Measurements from ENCODE around the gene AQP3.
"Not testable (repeated sequence)": the region's sequence is repeated elsewhere in the genome, so short reads cannot be mapped to it uniquely, and the experiment has no call there.

The AQP3 gene

DNA sequence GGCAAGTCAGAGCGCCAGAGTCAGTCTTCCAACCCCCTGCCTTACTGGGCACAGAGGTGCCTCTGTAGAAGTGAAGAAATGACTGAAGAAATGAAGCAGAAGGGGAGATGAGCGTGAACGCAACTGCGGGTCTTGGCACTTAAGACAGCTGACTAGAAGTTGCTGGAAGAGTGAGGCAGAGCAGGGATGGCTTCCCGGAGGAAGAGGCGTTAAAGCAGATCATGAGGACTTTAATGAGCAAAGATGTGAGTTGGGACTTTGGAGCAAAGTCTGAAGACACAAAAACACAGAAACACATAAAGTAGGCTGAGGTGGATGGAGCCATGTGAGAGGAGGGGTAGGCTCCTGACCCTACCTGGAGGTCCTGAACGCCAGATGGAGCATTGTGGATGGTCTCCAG, 7.2 kb downstream of the AQP3 start:
- DNase-seq: no peak

DNA sequence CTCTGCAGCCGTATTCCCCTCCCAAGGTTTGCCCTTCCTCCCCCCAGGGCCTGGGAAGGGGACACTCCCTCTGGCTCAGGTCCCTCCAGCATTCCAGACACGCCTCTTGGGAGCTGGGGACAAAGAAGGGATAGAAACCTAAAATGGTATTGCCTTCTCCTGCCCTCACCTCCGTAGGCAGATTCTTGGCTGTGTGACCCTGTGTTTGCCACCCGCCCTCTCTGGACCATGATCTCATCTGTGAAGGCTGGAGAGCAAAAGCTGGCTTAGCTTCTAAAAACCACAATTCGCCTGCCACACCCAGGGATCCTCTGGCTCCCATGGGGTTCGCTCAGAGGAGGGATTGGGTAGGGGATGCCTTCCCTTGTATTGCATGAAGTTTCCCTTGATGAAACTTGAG, 7.7 kb downstream of the AQP3 start:
- no peak for DNase-seq

DNA sequence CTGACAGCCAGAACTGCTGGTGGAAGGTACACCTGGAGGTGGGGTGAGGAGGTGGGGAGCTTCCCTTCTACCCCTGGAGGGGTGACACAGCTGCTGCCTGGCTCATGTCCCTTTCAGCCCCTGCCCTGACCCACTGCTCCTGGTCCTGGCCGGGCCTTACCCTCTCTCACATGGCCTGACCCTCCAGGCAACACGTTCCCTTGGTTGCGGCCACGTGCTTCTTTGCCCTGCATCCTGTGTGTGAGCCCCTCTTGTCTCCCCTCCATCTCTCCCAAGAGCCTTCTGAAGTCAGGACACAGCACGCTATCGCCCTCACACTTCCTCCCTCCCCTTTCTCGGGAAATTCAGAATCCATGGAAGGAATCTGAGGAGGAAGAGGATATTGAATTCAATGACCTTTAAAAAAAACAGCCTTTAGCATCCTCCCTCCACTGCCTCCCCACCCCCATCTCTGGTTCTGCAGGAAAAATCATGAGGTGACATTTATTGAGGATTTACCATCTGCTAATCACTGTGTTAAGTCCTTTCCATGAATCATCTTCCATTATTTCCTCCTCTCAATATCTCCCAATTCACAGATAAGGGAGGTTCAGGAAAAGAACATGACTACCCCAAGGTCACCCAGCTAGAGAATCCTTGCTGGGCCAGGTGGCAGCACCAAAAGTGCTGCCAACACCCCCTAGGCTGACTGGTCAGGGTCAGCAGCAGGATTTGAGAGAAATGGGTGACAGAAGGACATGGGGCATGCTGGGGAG, 8.3 kb downstream of the AQP3 start:
- DNase-seq: no peak

DNA sequence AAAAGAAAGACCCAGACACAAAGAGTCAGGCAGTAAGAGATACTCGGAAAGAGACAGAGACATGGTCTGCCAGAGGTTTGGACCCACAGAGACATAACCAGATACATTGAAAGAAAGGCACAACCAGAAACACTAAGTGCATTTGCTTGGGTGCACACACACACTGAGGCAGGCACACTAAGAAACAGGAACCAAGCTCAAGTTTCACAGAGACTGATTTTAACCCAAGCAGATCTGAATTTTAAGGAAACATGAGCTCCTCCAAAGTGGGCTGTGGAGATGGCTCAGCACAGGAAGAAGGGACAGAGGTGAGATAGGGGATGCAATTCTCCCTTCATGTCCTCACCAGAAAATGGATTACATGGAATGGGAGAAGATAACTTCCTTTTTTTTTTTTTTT, 9.5 kb downstream of the AQP3 start:
- DNase-seq: no peak

DNA sequence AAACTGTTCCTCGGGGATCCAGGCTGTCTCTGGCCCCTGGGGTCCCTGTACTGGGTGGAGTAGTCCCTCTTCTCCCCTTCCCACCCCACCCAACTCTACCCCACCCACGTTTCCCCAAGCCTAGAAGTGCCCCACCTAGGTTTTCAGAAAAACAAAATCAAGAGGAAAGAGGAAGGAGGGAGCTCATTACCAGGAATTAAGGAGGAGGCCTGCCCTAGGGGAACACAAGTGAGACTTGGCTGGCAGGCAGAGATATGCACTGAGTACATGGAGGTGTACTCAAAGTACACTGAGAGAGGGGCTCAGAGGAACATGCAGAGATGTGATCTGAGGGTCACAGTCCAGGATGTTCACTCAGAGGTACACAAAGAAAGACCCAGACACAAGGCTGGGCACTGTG, 10.2 kb downstream of the AQP3 start:
- no peak for DNase-seq

DNA sequence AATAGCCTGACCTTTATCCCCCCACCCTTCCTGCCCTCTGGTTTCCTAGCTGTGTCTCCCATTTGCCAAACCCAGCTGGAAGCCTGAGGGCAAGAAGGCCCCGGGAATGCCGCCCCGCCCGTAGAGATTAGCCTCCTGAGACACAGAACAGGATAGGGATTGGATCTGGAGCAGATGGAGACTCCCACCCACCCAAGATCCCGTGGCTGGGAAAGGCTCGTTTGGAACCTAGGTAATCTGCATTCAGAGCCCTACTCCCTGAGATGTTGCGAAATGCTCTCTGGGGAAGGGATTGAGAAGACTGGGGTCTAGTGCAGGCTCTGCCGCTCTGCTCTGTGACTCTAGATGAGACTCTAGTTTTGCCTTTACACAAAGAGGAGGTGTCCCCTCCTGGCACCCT, 10.9 kb downstream of the AQP3 start:
- no peak for DNase-seq

DNA sequence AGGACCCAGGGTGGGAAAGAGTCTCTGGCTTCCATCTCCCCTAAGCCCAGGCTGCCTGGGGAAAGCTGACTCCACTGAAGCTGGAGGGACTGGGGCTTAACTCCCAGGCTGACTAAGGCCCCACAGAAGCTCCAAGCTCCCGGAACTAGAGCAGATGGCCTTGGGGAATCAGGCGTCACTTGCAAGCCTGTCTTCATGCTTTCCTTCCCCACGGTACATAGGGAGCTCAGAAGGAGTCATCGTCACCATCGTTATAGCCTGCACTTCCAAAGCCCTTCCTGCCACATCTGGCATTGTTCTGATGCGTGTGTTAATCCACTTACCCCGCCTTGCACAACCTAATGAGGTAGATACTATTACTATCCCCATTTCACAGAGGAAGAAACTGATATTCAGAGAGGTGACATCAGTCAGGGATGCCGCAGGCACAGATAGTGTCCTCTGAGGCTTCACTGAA, 11.5 kb downstream of the AQP3 start:
- DNase-seq: no peak

DNA sequence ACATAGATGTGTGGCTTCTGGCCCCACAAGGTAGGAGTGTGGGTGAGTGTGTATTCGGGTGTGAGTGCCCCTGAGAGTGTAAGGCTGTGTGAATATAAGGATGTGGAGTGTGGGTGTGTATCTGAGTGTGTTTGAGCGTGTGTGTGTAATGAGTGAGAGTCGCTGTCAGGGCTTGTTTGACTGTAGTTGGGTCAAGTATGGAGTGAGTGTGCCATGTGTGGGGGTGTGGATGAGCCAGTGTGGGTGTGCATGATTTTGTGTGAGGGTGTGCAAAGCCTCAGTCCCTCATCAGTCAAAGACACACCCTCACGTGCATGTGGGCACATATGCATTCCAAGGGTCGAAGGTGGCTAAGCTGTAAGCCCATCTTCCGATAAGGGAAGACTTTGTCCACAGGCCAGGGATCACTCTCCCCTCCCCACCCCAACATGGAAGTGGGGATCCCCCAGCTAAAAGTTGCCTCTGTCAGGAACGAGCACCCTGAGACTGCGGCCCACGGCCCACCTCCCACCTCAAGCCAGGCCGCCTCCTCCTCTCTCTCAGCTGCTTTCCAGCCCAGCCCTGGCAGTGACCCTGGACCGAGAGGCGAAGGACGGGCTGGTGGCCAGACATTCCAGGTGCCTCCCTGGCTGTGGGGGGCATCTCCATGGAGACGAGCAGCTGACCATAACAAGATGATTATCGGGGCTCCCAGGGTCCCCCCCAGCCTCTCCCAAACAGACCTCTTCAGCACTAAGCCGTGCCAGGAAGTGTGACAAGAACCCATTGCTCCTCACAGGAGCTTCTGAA, 12.9 kb downstream of the AQP3 start:
- DNase-seq: no peak

DNA sequence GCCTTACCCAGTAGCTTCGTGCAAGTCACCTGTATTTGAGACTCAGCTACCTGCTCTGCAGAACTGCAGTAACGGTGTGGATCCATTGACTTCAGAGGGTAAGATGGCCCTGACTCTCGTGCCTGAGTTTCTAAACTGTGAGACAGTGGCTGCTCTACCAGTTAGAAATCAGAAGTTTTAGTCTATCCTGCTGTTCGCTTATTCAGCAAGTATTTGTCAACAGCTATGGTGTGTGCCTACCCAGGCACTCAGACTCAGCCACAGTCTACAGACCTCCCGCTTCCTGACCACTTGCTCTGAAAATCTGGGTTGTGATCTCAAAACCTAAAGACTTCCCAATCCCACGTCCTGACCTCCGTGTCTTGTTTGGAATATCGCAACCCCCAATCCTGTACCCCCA, 13.5 kb downstream of the AQP3 start:
- no peak for DNase-seq

DNA sequence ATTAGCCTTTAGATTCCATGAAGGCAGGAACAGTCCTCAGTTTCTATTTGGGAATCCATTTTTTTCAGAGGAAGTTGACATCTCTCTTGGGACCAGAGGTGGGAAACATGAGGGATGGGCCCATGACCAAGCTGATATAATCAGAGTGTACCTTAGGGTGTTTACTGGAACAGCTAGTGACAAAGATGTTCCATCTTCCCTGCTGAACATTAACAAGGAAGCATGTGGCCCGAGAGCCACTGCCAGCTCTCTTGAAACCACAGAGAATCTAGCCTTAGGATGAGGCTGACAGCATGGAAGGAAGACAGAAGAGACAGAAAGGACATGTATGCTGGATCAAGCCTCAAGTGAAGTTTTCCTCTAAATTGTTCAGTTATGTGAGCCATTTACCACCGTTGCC, 16.0 kb downstream of the AQP3 start:
- DNase-seq: no peak

DNA sequence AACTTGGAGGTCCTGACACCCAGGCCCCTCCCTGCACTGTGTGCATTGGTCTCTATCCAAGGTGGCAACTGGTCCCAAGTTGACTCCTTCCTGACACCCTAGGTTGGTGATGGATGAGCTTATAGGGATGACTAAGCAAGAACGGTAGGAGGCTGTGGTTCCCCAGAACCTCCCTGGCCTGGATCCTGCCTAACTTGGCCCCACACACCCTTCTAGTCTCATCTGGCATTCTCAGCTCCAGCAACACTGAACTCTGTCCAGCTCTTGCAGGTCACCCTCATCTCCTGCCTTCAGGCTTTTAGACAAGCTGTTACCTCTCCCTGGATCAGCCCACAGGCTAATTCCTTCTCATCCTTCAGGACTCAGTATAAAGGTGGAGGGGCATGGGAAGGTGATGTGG, 16.5 kb downstream of the AQP3 start:
- DNase-seq: no peak

DNA sequence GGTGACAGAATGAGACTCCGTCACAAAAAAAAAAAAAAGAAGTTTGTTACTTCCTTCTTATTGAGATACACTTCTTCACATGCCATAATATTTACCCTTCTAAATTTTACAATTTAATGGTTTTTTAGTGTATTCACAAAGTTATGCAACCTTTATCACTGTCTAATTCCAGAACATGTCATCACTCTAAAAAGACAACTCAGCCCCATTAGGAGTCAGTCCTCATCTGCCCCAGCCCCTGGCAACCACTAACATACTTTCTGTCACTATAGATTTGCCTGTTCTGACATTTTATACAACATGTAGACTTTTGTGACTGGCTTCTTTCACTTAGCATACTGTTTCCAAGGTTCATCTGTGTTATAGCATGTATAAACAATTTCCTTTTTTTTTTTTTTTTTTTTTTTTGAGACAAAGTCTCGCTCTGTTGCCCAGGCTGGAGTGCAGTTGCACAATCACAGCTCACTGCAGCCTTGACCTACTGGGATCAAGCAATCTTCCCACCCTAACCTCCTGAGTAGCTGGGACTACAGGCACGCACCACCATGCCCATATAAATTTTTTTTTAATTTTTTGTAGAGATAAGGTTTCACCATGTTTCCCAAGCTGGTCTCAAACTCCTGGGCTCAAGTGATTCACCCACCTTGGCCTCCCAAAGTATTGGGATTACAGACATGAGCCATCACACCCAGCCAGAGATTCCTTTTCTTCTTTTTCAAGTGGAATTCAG, 18.0 kb downstream of the AQP3 start:
- DNase-seq: no peak

DNA sequence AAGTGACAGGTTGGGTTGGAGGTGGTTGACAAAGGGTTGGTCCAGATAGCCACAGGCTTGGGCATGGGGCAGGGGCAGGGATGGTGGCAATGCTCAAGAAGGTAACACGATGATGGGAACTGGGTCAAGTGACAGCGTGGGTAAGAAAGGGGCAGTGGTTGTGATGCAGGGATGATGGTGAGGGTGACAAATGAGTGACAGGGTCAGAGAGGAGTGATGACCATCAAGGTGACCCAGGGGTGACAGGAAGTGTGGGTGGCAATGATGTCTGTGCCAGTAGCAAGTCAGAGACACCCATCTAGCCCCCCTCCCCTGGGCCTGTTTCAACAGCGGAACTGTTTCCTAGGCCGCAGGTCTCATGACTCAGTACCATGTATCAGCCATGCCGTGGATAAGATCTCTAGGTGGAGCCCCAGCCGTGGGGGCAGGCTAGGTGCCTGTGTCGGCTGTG, 20.5 kb downstream of the AQP3 start:
- DNase-seq: peak; percentile 19

DNA sequence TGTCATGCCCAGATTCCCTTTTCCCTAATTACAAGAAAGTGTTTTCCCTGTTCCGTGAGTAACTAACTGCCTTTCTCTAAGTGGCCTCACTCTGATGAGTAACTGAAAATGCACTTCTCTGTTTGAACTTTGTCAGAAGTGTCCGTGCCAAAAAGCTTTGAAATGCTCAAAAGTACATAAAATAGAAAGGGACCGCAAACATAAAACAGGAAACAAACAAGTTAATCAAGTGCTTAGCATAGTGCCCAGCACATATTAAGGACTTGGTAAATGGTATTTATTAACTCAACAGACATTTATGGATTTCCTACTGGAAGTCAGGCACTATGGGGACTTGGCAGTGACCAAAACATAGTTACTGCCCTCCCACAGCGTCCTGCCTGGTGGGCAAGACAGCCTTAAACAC, 22.3 kb downstream of the AQP3 start:
- DNase-seq: no peak

DNA sequence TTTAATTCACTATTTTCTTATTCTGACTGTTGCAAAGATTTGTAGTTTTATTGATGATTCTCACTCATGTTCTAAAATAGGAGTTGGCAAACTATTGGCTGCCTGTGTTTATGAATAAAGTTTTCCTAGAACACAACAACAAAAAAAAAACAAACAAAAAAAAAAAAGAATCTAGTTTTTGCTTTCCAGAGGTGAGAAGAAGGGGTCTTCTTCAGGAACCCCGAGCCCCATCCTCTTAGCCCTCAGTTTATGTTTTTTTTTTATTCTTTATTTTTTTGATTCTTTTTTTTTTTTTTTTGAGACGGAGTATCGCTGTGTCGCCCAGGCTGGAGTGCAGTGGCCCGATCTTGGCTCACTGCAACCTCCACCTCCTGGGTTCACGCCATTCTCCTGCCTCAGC, 22.9 kb downstream of the AQP3 start:
- not testable (repeated sequence) for DNase-seq

DNA sequence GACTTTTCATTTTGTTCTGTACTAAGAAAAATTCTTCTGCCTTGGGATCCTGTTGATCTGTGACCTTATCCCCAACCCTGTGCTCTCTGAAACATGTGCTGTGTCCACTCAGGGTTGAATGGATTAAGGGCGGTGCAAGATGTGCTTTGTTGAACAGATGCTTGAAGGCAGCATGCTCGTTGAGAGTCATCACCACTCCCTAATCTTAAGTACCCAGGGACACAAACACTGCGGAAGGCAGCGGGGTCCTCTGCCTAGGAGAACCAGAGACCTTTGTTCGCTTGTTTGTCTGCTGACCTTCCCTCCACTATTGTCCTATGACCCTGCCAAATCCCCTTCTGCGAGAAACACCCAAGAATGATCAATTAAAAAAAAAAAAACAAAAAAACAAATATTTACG, 23.4 kb downstream of the AQP3 start:
- not testable (repeated sequence) for DNase-seq

DNA sequence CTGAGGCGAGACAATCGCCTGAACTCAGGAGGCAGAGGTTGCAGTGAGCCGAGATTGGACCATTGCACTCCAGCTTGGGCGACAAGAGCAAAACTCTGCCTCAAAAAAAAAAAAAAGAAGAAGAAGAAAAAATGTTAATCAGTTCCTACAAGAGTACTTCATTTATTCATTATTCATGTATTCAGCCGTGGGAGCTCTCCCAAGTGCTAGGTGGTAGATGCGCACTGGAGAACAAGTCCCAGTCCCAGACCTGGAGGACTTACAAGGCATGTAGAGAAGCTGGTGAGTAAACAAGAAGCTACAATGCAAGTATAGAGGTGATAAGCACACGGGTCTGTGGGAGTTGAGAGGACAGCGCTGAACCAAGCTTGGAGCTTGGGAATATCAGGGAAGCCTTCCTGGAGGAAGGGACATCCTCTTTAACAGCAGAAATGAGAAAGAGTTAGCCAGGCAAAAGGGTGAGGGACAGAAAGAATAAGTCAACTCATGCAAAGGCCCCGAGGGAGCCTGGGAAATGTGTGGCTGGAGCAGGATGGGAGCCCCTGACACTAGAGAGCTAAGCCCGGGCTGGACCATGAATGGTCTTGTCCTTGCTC, 27.6 kb downstream of the AQP3 start:
- no peak for DNase-seq

DNA sequence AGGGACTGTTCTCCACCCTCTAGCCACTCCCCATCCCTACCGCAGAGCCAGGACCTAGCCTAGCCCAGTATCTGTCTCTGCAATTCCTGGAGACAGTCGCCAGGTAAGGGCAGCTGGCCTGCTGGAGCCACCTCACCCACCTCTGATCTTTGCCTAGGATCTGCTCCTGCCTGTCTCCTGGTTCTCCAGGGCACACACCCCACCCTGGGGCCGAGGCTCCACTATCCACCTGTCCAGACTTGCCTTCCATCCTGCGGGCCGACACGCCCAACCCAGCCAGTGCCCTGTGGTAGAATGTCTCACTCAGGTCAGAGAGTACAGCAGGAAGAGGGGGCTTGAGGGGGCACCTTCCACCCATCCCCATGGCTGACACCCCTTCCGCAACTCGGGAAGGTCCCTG, 29.3 kb downstream of the AQP3 start:
- no peak for DNase-seq

DNA sequence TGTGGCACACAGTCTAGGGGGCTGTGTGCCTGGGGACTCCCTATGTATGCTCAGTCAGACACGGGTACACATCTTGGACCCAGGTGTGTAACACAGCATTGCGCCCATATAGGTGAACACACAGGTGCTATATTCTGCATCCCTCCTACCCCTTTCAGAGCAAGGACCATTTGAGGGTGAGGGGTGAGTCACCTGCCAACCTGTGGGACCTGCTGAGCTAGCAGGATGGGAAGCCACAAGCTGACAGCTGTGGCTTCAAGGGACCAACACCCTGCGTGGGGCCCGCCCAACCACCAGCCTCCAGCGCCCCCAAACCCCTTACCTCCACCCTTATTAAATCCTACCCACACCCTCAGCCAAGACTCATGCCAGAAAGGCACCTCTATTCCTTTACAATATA, 30.4 kb downstream of the AQP3 start:
- DNase-seq: no peak

DNA sequence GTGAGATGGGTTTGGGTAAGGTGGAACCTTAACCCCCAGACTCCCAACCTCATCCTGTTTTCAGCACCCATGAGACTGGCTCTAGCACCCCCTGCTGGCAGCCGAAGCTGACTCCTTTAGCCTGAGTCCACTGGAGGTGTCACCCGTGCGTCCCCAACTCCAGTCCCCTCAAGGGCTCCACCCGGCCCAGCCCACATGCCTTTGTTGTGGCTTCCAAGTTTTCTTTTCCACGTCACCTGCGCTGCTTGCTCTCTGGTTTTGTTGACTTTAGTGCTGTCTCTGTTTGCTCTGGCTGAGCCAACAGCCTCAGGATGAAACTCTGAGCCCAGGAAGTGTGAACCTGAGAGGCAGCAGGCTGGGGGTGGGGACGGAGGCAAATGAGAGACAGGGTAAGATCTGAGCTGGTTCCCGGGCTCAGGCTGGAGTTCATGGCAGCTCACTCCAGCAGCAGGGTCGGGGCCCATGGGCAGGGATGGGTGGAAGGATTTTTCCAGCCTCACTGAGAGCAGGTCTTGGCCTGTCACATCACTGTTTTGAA, 31.8 kb downstream of the AQP3 start:
- DNase-seq: peak; percentile 90

DNA sequence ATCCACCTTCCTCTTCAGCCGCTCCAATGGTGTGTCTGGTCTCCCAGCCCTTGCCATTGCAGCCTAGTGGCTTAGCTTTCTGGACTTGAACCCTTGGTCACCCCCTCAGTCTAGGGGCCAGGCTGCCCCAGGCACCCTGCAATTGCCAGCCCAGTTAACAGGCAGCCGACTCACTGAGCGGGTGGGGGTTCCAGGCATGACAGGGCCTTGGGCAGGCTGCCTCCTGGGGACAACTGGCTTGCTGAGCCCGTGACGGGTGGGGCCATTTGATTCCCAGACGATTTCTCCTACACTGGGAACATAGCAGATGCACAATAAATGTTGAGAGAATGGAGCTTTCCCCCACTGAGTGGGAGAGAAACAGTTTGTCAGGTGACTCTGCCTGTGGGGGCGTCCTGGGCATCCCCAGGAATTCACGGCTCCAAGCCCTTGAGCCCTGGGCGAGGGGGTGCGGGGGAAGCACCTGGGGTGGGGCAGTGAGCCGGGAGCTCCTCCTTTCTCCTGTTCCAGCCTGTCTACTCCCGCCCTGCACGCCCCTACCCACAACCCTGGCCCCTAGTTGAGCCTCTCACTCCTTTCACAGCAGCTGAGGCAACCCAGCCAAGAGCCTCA, 32.4 kb downstream of the AQP3 start:
- no peak for DNase-seq

DNA sequence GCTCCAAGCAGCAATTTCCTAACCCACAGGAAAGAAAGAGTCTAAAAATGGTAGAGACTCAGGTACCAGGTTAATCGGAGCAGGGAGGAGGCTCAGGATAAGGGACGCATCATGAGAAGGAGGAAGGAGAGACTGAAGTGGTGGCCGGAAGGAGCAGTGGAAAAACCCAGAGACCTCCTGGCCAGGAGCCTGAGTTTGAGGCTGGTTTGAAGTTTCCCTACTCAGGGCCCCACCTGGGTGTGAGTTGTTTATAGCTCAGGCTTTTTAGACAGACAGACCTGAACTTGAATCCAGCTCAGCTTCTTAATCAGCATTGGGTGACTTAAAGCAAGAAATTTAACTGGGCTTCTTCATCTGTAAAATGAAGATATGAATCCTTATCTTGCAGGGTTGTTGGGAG, 33.1 kb downstream of the AQP3 start:
- no peak for DNase-seq

DNA sequence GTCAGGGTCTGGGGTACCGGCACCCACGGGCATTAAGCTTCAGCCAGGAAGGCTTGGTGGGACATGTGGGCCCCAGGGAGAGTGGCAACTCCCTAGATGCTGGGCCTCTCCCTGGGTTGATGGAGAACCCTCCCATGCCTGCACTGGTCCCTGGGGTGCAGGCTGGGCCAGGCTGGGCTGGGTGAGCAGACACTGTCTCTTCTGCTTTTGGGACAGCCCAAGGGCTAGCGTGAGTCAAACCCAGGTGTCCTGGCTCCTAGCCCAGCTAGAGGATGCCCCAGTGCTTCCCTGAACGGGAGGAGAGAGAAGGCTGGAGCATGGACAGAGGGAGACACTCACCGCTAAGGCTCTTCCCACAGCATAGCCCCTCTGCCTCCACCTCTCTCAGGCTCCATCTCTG, 39.3 kb downstream of the AQP3 start:
- DNase-seq: no peak
